ENCODE data around the gene OGFOD3.

Gene OGFOD3

DNA sequence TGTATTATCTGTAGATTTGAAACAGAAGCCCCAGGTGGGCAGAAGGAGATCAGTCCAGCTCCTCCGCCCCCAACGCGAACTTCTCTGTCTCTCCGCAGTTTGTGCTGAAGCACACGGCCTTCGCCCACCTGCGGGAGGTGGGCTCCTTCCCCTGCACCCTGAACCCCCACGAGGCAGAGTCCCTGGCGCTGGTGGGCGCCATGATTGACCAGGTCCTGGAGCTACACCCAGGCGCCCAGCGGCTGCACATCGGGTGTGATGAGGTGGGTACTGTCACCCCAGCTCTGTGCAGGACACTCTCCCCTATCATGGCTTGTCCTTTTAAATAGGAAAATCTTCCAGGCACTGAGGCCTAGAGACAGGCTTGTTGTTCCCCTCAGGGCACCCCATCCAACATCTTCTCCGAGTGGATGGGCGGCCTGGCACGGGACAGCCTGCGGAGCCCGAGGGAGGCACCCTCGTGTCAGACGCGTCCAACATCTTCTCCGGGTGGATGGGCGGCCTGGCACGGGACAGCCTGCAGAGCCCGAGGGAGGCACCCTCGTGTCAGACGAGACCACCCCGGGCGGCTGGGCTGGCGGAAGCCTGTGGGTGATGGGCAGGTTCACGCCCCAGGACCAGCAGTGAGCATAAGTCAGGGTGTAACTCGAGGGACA, 15.3 kb upstream of the OGFOD3 start:
- no peak for DNase-seq (ENCODE audit: low spot score)
- no peak for TF ChIP-seq CTCF (IDR thresholded peaks at IDR 0.05; ENCODE audit: borderline replicate concordance, control extremely low read depth, extremely low read depth, insufficient read depth, missing control alignments)
- in situ Hi-C loops (cut with MboI; ENCODE audit: low sequenced_read_pairs, unreplicated experiment) = no loop called here

GRCh38 chr17:82432017-82432416, 13.6 kb upstream of the OGFOD3 start:
- TF ChIP-seq CTCF (IDR thresholded peaks at IDR 0.05; ENCODE audit: borderline replicate concordance, control extremely low read depth, extremely low read depth, insufficient read depth, missing control alignments) = no peak
- no peak for DNase-seq (ENCODE audit: low spot score)
- in situ Hi-C loops (cut with MboI; ENCODE audit: low sequenced_read_pairs, unreplicated experiment) = no loop called here

GRCh38 chr17:82429824-82430223, 11.4 kb upstream of the OGFOD3 start:
- no peak for TF ChIP-seq CTCF (IDR thresholded peaks at IDR 0.05; ENCODE audit: borderline replicate concordance, control extremely low read depth, extremely low read depth, insufficient read depth, missing control alignments)
- DNase-seq (ENCODE audit: low spot score) = no peak
- in situ Hi-C loops (cut with MboI; ENCODE audit: low sequenced_read_pairs, unreplicated experiment) = no loop called here

DNA sequence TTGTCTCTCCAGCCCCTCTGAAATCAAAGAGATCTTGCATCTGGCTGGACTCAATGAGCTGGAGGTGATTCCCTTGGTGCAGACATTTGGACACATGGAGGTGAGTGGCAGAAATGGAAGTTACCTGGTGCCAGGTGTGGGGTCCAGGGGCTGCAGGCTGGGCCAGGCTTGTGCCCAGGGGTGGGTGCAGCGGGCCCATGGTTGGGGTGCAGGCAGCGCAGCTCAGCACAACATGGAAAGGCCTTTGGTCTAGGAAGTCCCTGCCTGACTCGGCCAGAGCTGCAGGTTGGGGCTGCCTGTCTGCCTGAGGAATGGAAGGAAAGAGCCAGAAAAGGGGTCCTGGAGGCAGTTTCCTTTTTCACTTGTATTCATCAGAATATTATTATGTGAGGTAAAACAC, 10.2 kb upstream of the OGFOD3 start:
- in situ Hi-C loops (cut with MboI; ENCODE audit: low sequenced_read_pairs, unreplicated experiment) = no loop called here
- no peak for TF ChIP-seq CTCF (IDR thresholded peaks at IDR 0.05; ENCODE audit: borderline replicate concordance, control extremely low read depth, extremely low read depth, insufficient read depth, missing control alignments)
- DNase-seq (ENCODE audit: low spot score) = no peak

DNA sequence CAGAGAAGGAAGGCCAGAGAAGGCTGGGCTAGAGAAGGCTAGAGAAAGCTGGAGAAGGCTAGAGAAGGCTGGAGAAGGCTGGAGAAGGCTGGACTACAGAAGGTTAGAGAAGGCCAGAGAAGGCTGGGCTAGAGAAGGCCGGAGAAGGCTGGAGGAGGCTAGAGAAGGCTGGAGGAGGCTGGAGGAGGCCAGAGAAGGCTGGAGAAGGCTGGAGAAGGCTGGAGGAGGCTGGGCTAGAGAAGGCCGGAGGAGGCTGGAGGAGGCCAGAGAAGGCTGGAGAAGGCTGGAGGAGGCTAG, 6.4 kb upstream of the OGFOD3 start:
- in situ Hi-C loops (cut with MboI; ENCODE audit: low sequenced_read_pairs, unreplicated experiment) = no loop called here
- no peak for DNase-seq (ENCODE audit: low spot score)
- TF ChIP-seq CTCF (IDR thresholded peaks at IDR 0.05; ENCODE audit: borderline replicate concordance, control extremely low read depth, extremely low read depth, insufficient read depth, missing control alignments) = no peak

GRCh38 chr17:82424001-82424862, 5.8 kb upstream of the OGFOD3 start:
- in situ Hi-C loops (cut with MboI; ENCODE audit: low sequenced_read_pairs, unreplicated experiment) = no loop called here
- DNase-seq (ENCODE audit: low spot score) = peak; percentile 73
- peak; percentile 20 for TF ChIP-seq CTCF (IDR thresholded peaks at IDR 0.05; ENCODE audit: borderline replicate concordance, control extremely low read depth, extremely low read depth, insufficient read depth, missing control alignments)
